PFSK-1 (cell line): ENCODE measurements around the gene RAD51B.

Experiments used
- FOXP2 ChIP-seq: optimal IDR thresholded peaks from 2 replicates; pipeline ENCODE3; 2011; ENCODE audit warnings: borderline replicate concordance, control low read depth, inconsistent platforms; ENCODE audit not compliant: insufficient read depth; ENCODE audit errors: extremely low read length, extremely low read depth
- POLR2AphosphoS5 ChIP-seq: IDR thresholded peaks from 2 replicates; pipeline ENCODE4 v1.6.1; 2012; ENCODE audit warnings: low read depth, mild to moderate bottlenecking, control low read depth, low read length, moderate library complexity
- SIN3A ChIP-seq: IDR thresholded peaks from 2 replicates; pipeline ENCODE4 v1.6.1; 2012; ENCODE audit warnings: mild to moderate bottlenecking, low read length, moderate library complexity, borderline replicate concordance; ENCODE audit not compliant: insufficient read depth
- TAF1 ChIP-seq: IDR thresholded peaks from 2 replicates; pipeline ENCODE4 v1.6.1; 2012; ENCODE audit warnings: low read length, control low read depth, borderline replicate concordance; ENCODE audit not compliant: insufficient read depth
- TF ChIP-seq, protein P1 (sequence below), 2 experiments: IDR thresholded peaks; 2 replicates each; pipeline versions ENCODE4 v1.6.1 to v1.8.0; 2011 to 2012; ENCODE audit warnings: low read depth in 2 of 2, low read length in 2 of 2, control low read depth in 1 of 2, inconsistent platforms in 1 of 2, mild to moderate bottlenecking in 1 of 2, moderate library complexity in 1 of 2; ENCODE audit not compliant: insufficient read depth in 1 of 2

RAD51B gene

GRCh38 chr14:68578597-68578996 lies 759.0 kb downstream of the RAD51B start:
- TF ChIP-seq, protein P1, sequence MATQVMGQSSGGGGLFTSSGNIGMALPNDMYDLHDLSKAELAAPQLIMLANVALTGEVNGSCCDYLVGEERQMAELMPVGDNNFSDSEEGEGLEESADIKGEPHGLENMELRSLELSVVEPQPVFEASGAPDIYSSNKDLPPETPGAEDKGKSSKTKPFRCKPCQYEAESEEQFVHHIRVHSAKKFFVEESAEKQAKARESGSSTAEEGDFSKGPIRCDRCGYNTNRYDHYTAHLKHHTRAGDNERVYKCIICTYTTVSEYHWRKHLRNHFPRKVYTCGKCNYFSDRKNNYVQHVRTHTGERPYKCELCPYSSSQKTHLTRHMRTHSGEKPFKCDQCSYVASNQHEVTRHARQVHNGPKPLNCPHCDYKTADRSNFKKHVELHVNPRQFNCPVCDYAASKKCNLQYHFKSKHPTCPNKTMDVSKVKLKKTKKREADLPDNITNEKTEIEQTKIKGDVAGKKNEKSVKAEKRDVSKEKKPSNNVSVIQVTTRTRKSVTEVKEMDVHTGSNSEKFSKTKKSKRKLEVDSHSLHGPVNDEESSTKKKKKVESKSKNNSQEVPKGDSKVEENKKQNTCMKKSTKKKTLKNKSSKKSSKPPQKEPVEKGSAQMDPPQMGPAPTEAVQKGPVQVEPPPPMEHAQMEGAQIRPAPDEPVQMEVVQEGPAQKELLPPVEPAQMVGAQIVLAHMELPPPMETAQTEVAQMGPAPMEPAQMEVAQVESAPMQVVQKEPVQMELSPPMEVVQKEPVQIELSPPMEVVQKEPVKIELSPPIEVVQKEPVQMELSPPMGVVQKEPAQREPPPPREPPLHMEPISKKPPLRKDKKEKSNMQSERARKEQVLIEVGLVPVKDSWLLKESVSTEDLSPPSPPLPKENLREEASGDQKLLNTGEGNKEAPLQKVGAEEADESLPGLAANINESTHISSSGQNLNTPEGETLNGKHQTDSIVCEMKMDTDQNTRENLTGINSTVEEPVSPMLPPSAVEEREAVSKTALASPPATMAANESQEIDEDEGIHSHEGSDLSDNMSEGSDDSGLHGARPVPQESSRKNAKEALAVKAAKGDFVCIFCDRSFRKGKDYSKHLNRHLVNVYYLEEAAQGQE (IDR thresholded peaks at IDR 0.05; ENCODE audit: insufficient read depth in 1 of 2, low read depth in 2 of 2, low read length in 2 of 2) = no peak
- TF ChIP-seq SIN3A (no peak), POLR2AphosphoS5 (no peak)

DNA sequence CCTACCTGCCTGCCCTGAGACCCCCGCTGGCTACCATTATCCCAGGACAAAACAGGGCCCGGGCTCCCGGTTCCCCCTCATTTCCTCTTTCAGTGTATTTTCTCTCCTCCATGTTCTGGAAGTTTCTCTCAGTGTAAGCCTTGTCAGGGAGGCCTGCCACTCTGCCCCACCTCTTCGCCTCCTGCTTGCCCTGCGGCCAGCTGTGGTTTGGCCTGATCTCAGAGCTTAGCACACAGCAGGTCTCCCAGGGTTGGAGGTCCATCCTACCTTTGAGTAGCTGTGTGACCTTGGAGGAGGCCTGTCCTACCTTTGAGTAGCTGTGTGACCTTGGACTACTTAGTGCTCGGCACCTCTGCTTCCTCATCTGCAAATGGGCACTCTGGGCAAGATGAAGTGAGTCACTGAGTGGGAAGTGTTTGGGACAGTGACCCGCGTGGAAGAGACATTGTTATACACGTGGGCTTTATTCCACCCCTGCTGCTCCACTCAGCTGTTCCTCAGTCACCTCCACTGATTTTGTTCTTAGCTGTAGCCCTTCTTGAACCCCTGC lies 760.6 kb downstream of the RAD51B start:
- TF ChIP-seq TAF1 (no peak), POLR2AphosphoS5 (no peak), FOXP2 (no peak), SIN3A (no peak)
- TF ChIP-seq, protein P1 (IDR thresholded peaks at IDR 0.05; ENCODE audit: insufficient read depth in 1 of 2, low read depth in 2 of 2, low read length in 2 of 2) = no peak

GRCh38 chr14:68580671-68581070 lies 761.1 kb downstream of the RAD51B start:
- TF ChIP-seq SIN3A = no peak
- TF ChIP-seq TAF1 = no peak
- TF ChIP-seq POLR2AphosphoS5 = no peak
- TF ChIP-seq FOXP2 = no peak
- TF ChIP-seq, protein P1 (IDR thresholded peaks at IDR 0.05; ENCODE audit: insufficient read depth in 1 of 2, low read depth in 2 of 2, low read length in 2 of 2) = no peak

DNA sequence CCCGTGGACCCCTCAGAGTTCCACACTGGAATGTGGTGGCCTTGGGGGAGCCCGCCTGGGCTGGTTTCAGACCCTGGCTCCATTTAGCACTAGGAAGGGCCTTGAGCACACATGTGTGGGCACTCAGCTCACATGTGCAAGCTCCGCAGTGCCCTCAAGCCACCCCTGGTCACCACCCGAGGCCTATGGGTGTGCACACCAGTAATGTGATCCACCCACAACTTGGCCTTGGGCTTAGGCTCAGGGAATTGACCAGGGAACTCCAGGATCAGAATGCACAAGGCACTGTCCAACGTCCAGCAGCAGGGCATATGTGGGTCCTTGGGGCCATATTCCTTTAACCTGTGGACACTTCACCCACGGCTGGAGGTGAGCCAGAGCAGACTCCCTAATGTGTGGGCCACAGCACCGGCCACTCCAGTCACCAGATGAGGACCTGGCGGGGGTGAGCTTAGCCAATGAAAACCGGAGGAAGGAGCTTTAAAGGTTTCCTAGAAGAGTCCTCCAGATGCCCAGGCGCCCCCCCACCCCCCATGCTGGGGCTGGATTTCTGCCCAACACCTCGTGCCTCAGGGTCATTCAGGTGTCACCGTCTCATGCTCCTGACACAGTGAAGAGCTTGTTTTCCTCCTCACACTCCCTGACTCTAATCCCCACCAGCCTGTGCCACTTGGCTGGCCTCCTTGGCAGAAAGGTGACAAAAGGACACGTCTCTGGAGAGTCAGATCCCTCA lies 764.1 kb downstream of the RAD51B start:
- TF ChIP-seq POLR2AphosphoS5 = no peak
- no peak for TF ChIP-seq FOXP2
- TF ChIP-seq, protein P1 (IDR thresholded peaks at IDR 0.05; ENCODE audit: insufficient read depth in 1 of 2, low read depth in 2 of 2, low read length in 2 of 2) = no peak
- no peak for TF ChIP-seq TAF1
- TF ChIP-seq SIN3A = no peak

DNA sequence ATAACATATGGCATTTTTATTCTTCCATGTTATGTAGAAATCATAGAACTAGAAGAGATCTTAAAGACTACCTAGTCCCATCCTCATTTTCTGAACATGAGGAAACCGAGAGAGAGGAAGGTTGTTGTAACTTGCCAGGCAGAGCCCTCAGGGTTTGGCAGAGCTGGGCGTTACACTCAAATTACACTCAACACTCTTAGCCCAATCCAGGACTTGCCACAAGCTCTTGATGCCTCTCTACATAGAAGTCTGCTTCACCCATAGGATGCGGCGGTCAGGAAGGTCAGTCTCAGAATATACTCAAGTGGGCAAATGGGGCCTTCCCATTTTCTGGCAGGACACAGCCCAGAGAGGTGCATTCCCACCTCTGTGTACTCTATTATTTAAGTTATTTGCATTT lies 765.2 kb downstream of the RAD51B start:
- no peak for TF ChIP-seq SIN3A
- no peak for TF ChIP-seq FOXP2
- TF ChIP-seq, protein P1 (IDR thresholded peaks at IDR 0.05; ENCODE audit: insufficient read depth in 1 of 2, low read depth in 2 of 2, low read length in 2 of 2) = no peak
- no peak for TF ChIP-seq TAF1
- TF ChIP-seq POLR2AphosphoS5 = no peak
